Caco-2 (cell line): ENCODE measurements around the gene BRF1. TPM values are rescaled to one million over a fixed set of nuclear protein-coding genes. Genes with fewer than 3 reads are reported as not detected.
A peak's percentile ranks its signal among the peaks of the same experiment; 100 is the strongest.

ENCODE experiments used
- BruUV-seq: library from RNA; stranded (reverse); fragments of 400-500 nt; replicated peaks from 2 replicates; lab custom pipeline; 2021; lab: Mats Ljungman, UMichigan
- CTCF ChIA-PET: fragments of 300-600 bp; sonication (Branson Sonifier 250); formaldehyde crosslinking; loops from one replicate; lab custom pipeline; 2022; ENCODE audit warnings: antibody characterized with exemption; lab: Charles Lee
- POLR2A ChIA-PET: fragments of 300-600 bp; sonication (Branson Sonifier 250); formaldehyde crosslinking; loops from one replicate; lab custom pipeline; 2022; ENCODE audit warnings: antibody characterized with exemption; lab: Charles Lee
- DNase-seq, 2 experiments: peaks; one replicate each; pipeline versions ENCODE4 v3.0.0 to v3.0.0-alpha.2; 2020 to 2022
- H3K27me3 ChIP-seq: replicated peaks from 2 replicates; pipeline ENCODE4 v1.6.0; 2011; ENCODE audit warnings: low read length; ENCODE audit not compliant: control insufficient read depth, insufficient read depth
- H3K36me3 ChIP-seq: 2 replicates; pipeline ENCODE4 v1.5.1; 2011; ENCODE audit warnings: low read length; ENCODE audit not compliant: control insufficient read depth, insufficient read depth
- H3K4me1 ChIP-seq: fragments of 250-450 bp; sonication (Bioruptor Pico); 2 replicates; pipeline ENCODE4 v1.5.1; 2020; ENCODE audit warnings: mild to moderate bottlenecking
- H3K4me3 ChIP-seq: 2 replicates; pipeline ENCODE4 v1.5.1; 2011; ENCODE audit warnings: low read depth, mild to moderate bottlenecking, control low read depth, low read length
- H3K9me3 ChIP-seq: fragments of 250-450 bp; sonication (Bioruptor Pico); 2 replicates; pipeline ENCODE4 v1.5.1; 2020; ENCODE audit warnings: mild to moderate bottlenecking, moderate library complexity
- H3K27ac Mint-ChIP-seq: one replicate; pipeline ENCODE4 v1.8.0; 2022; ENCODE audit warnings: mixed read lengths; ENCODE audit not compliant: unreplicated experiment
- H3K27me3 Mint-ChIP-seq: one replicate; pipeline ENCODE4 v1.8.0; 2022; ENCODE audit warnings: mixed read lengths; ENCODE audit not compliant: insufficient read depth, unreplicated experiment
- H3K36me3 Mint-ChIP-seq: one replicate; pipeline ENCODE4 v1.8.0; 2022; ENCODE audit warnings: mild to moderate bottlenecking, mixed read lengths; ENCODE audit not compliant: insufficient read depth, unreplicated experiment
- H3K4me1 Mint-ChIP-seq: one replicate; pipeline ENCODE4 v1.8.0; 2022; ENCODE audit warnings: low read depth, mixed read lengths; ENCODE audit not compliant: unreplicated experiment
- H3K4me3 Mint-ChIP-seq: one replicate; pipeline ENCODE4 v1.8.0; 2022; ENCODE audit warnings: mild to moderate bottlenecking, moderate library complexity, mixed read lengths; ENCODE audit not compliant: unreplicated experiment
- H3K9me3 Mint-ChIP-seq: one replicate; pipeline ENCODE4 v1.8.0; 2022; ENCODE audit warnings: mixed read lengths; ENCODE audit not compliant: unreplicated experiment
- CTCF ChIP-seq, 2 experiments: fragments of 200-600 bp in 1 of 2; IDR thresholded peaks; 1 replicate in 1 of 2; 2 replicates in 1 of 2; pipeline versions ENCODE4 v1.5.1 to v1.8.0; 2011 to 2022; ENCODE audit warnings: antibody characterized with exemption in 1 of 2, control low read depth in 1 of 2, inconsistent platforms in 1 of 2, low read depth in 1 of 2, low read length in 1 of 2, mild to moderate bottlenecking in 1 of 2, moderate library complexity in 1 of 2; ENCODE audit not compliant: insufficient read depth in 1 of 2, severe bottlenecking in 1 of 2, unreplicated experiment in 1 of 2
- intact Hi-C: fragments of 100-400 bp; cut with micrococcal nuclease; formaldehyde crosslinking; loops from one replicate; pipeline ENCODE4 v1.10.0; 2022; ENCODE audit not compliant: unreplicated experiment
- total RNA-seq: library from RNA; stranded (reverse); gene quantifications from 2 replicates; pipeline ENCODE4 v1.2.3, GENCODE V29; 2022

BRF1 gene
- total RNA-seq, 1 experiment from 2014 or later = 43.6 TPM

- CTCF ChIA-PET = interaction anchor here (0.6 to 1.7 kb wide), 5 partner anchors 12 to 157 kb away, joined by 3 to 6 read pairs (median 3); partner anchors contain the start of gene BRF1
- POLR2A ChIA-PET = interaction anchor here (1.0 to 1.9 kb wide), 2 partner anchors 53 to 67 kb away, joined by 4 to 9 read pairs; partner anchors contain the start of genes BRF1 and PACS2
Measured at GRCh38 chr14:105247715-105248367, 53.0 kb downstream of the BRF1 start.

GRCh38 chr14:105247026-105247425 is 53.8 kb downstream of the BRF1 start:
- no peaks in the 10 kb centered on the region for H3K27me3 ChIP-seq
- peaks cover 6% of the 10 kb centered on the region for H3K4me1 ChIP-seq
- ChIA-PET CTCF (no interaction called here), POLR2A (interaction anchor here (1.9 kb wide), 1 partner anchor 54 kb away, joined by 9 read pairs; the partner anchor contains the start of gene BRF1)
- peaks cover 4% of the 10 kb centered on the region; the same call in 1 of the 2 replicates for H3K36me3 ChIP-seq
- intact Hi-C loops = no loop called here
- Mint-ChIP-seq H3K9me3 (no peaks in the 10 kb centered on the region), H3K27ac (peak overlapping the region; percentile 69), H3K36me3 (peaks cover 40% of the 10 kb centered on the region), H3K4me1 (peaks cover 7% of the 10 kb centered on the region), H3K27me3 (no peaks in the 10 kb centered on the region), H3K4me3 (peak overlapping the region; percentile 77)
- 0 out of 2 replicates have a peak overlapping the region, but pooled peaks have one; percentile 84 for H3K4me3 ChIP-seq
- no peaks in the 10 kb centered on the region for H3K9me3 ChIP-seq
- no peak for TF ChIP-seq CTCF (IDR thresholded peaks at IDR 0.05; ENCODE audit: insufficient read depth in 1 of 2, low read depth in 1 of 2, low read length in 1 of 2, severe bottlenecking in 1 of 2, unreplicated experiment in 1 of 2)
- no peak for DNase-seq
- BruUV-seq = TSS peak; percentile 45

More at GRCh38 chr14:105247715-105248367, 53.0 kb downstream of the BRF1 start:
- peaks cover 4% of the 10 kb centered on the region; the same call in 1 of the 2 replicates for H3K36me3 ChIP-seq
- Mint-ChIP-seq H3K36me3 (peaks cover 40% of the 10 kb centered on the region), H3K9me3 (no peaks in the 10 kb centered on the region), H3K27ac (peak overlapping the region; percentile 69), H3K4me3 (peak overlapping the region; percentile 77), H3K27me3 (no peaks in the 10 kb centered on the region), H3K4me1 (peaks cover 7% of the 10 kb centered on the region)
- peak in 1 of 2 experiments; percentile 17 for DNase-seq
- peak overlapping the region; percentile 84 for H3K4me3 ChIP-seq
- intact Hi-C loops = no loop called here
- peaks cover 6% of the 10 kb centered on the region for H3K4me1 ChIP-seq
- H3K9me3 ChIP-seq = no peaks in the 10 kb centered on the region
- TF ChIP-seq CTCF (IDR thresholded peaks at IDR 0.05; ENCODE audit: insufficient read depth in 1 of 2, low read depth in 1 of 2, low read length in 1 of 2, severe bottlenecking in 1 of 2, unreplicated experiment in 1 of 2) = no peak
- no TSS peak for BruUV-seq
- H3K27me3 ChIP-seq = no peaks in the 10 kb centered on the region

- Mint-ChIP-seq H3K4me3 (no peak overlapping the region), H3K27ac (no peak overlapping the region), H3K4me1 (peaks cover 3% of the 10 kb centered on the region), H3K9me3 (no peaks in the 10 kb centered on the region), H3K27me3 (no peaks in the 10 kb centered on the region), H3K36me3 (peaks cover 33% of the 10 kb centered on the region)
- Histone ChIP-seq H3K4me3 (no peak overlapping the region), H3K36me3 (peaks cover 4% of the 10 kb centered on the region), H3K4me1 (peaks cover 6% of the 10 kb centered on the region), H3K9me3 (no peaks in the 10 kb centered on the region), H3K27me3 (no peaks in the 10 kb centered on the region)
- TF ChIP-seq CTCF (IDR thresholded peaks at IDR 0.05; ENCODE audit: insufficient read depth in 1 of 2, low read depth in 1 of 2, low read length in 1 of 2, severe bottlenecking in 1 of 2, unreplicated experiment in 1 of 2) = no peak
- ChIA-PET POLR2A (no interaction called here), CTCF (no interaction called here)
- intact Hi-C loops = no loop called here
- BruUV-seq = no TSS peak
- DNase-seq = no peak
Measured at GRCh38 chr14:105244334-105244733, 56.5 kb downstream of the BRF1 start.
